ENCODE data around the gene GSG1L.

DNA sequence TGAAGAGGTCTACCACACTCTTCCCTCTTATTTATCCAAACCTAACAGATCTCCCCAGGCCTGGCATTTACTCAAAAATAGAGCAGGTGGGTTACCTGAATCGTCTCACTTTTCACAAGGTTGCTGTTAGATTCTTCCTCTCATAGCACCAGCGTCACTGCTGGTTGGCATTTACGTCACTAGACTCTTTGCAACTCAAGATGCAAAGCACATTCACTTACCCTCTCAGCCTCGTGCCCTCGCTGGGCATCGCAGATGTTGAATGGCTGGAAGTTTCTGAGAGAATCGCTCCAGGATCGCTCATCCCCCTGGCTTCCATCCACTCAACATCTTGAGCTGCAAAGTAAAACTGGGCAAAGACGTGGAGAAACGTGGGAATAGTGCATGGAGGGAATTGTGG, 21.9 kb downstream of the GSG1L start:
- TF ChIP-seq, protein P1, sequence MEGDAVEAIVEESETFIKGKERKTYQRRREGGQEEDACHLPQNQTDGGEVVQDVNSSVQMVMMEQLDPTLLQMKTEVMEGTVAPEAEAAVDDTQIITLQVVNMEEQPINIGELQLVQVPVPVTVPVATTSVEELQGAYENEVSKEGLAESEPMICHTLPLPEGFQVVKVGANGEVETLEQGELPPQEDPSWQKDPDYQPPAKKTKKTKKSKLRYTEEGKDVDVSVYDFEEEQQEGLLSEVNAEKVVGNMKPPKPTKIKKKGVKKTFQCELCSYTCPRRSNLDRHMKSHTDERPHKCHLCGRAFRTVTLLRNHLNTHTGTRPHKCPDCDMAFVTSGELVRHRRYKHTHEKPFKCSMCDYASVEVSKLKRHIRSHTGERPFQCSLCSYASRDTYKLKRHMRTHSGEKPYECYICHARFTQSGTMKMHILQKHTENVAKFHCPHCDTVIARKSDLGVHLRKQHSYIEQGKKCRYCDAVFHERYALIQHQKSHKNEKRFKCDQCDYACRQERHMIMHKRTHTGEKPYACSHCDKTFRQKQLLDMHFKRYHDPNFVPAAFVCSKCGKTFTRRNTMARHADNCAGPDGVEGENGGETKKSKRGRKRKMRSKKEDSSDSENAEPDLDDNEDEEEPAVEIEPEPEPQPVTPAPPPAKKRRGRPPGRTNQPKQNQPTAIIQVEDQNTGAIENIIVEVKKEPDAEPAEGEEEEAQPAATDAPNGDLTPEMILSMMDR (IDR thresholded peaks at IDR 0.05) = no peak
- TF ChIP-seq POLR2A (IDR thresholded peaks at IDR 0.05) = no peak

Data from adrenal gland (tissue), 5 donors.